GM19043 (cell line): ENCODE measurements around the gene HLA-DPA1.

Experiments used
- ATAC-seq: cut with Tn5 transposase; IDR thresholded peaks from one replicate; pipeline ENCODE4 v1.9.1; 2021; ENCODE audit warnings: low read depth; ENCODE audit not compliant: unreplicated experiment

The HLA-DPA1 gene

GRCh38 chr6:33019372-33019771 is 54.1 kb downstream of the HLA-DPA1 start:
- ATAC-seq = no peak

- ATAC-seq = peak; percentile 52
These were observed 54.5 kb downstream of the HLA-DPA1 start for GRCh38 chr6:33018904-33019303.

DNA sequence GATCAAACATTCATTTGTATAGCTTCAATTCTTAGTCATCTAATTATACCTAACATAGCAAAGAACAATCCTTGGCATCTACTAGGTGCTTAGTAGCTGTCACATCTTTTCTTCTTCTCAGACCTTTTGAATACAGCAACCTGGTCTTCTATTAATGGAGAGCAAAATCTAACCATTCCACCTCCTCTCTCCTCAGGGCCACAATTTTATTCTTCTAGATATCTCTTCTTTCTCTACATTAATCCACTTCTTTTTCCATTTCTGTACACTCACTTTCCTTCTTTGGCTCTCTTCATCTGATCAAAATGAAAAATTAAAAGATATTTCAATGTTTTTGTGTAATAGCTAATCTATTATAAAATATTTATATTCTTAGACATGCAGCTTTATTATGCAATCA is 55.0 kb downstream of the HLA-DPA1 start:
- ATAC-seq = no peak

DNA sequence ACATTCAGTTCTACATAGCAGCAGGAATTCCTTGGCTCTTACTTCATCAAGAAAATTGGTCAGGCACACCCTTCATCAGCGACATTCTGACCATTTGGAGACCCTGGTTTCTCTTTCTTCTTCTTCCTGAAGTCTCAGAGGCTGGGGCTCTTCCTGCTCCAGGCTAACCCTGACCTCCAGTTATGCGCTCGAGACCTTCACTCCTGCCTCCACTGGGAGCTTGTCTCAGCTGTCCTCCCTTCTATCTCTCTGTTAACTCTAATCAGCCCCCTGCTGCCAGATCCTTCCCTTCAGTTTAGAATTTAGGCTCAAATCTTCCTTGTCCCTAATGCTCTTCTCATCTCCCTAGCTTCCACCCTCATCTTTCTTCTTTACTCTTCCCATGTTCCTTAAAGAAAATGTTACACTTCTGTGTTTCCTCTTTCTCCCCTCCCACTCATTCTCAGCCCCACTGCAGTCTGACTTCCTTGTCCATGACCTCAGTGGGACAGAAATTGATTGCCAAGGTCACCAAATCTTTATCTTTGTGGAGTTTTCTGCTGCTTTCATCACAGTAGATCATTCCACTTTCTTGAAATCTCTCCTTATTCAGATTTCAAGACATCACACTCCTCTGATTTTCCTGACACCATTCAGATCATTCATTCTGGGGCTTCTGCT is 55.6 kb downstream of the HLA-DPA1 start:
- no peak for ATAC-seq

DNA sequence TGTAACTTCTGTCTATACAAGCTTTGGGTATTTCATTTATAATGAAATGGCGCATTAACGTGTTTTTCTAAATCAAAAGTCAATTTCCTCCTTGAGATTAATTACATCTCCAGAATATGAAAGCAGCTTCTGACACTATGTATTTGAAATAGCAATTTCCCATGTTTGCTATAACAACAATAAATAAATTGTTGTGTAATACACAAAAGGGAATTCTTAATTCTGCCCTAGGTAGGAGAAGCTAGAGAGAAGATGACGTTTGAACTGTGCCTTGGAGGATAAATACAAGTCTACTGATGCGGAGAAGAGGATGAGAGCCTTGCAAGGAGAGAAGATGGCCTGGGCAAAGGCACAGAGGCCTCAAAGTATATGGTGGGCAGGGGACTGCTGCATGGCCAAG is 56.4 kb downstream of the HLA-DPA1 start:
- no peak for ATAC-seq

- no peak for ATAC-seq
These were observed 57.7 kb downstream of the HLA-DPA1 start for GRCh38 chr6:33015798-33016197.

DNA sequence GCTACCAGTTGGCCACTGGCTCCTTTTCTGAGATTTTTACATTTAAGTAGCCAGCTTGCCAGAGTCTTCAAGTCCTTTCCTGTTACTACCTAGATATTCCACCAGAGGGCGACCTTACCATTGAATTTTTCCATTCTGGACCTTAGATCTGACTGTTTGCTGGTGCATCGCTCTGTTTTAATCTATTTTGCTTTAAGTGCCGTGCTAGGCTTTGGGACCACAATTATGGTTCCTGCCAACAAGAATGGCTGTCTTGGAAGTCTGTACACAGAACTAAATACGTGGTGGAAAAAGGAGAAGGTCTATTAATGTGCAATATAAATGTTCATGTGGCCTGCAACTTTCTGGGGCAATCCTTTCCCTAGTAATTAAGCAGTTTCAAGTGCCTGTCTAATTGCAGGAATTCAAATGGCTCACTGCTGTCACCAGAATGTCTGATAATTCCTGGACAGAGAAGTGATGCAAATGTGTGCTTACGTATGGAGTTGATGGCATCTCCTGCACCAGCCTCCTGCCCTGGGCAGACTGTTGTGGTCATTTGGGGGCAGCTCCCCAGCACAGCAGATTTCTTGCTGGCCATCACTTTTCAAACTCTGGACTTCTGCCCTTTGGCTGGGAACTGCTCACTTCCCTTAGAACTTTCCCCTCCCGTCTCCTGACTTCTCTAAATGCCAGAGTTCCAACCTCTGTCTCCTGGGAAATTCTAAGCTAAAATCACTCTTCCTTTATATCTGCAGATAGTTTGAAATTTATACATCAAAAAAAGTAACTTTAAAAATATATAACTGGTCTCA is 58.4 kb downstream of the HLA-DPA1 start:
- no peak for ATAC-seq
